HL-60/S4 treated with phorbol 12-myristate 13-acetate at 8.2 ng/mL for 4 days and 3 days (cell line): Measurements from ENCODE around the gene SHISA3.

Experiments
- in situ Hi-C: fragments of 300-500 bp; cut with MboI; formaldehyde crosslinking; loops from 2 replicates; pipeline ENCODE4 v1.15.0; 2022; ENCODE audit warnings: low sequenced_read_pairs

SHISA3 gene

GRCh38 chr4:42391355-42391664 is 6.0 kb upstream of the SHISA3 start:
- in situ Hi-C loops = no loop called here

DNA sequence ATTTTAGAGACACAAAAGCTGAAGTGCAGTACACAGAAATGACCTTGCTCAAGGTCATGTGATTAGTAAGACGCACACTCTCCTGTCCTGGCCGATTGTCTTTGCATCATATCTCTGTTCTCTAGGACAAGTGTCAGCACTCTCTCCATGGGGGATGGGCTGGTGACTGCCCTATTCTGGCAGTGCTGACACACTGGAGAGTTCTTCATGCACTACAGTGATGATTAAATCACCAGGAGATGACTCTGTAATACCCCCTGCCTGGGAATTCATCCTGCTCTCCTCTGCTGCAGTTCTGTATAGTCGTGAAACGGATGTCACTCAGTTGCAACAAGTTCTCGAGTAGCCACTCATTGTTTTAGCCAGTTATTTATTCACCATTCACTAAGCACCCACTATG is 5.3 kb upstream of the SHISA3 start:
- in situ Hi-C loops = no loop called here

DNA sequence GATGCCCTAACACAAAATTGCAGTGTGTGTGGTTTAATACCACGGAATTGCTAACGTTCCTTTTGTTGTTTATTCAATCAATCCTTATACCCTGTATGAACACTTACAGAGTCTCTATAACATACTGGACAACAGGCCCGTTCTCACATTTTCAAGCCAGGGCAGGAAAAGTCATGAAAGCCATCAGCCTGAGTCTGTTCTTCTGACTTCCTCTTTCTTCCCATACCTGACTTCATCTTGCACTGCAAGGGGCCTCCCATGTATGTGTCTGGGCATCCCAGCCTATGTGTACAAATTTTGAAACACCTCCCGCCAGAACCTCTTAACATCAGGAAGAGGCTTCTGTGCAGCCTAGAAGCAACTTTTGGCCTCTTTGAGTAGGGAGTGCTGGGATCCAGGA is 4.9 kb upstream of the SHISA3 start:
- in situ Hi-C loops = no loop called here

- in situ Hi-C loops = no loop called here
Measured at GRCh38 chr4:42395595-42395994, 1.7 kb upstream of the SHISA3 start.

- in situ Hi-C loops = no loop called here
Measured at GRCh38 chr4:42396361-42396751, 932 bp upstream of the SHISA3 start.

- in situ Hi-C loops = no loop called here
Measured at GRCh38 chr4:42397635-42398170, 415 bp downstream of the SHISA3 start.

DNA sequence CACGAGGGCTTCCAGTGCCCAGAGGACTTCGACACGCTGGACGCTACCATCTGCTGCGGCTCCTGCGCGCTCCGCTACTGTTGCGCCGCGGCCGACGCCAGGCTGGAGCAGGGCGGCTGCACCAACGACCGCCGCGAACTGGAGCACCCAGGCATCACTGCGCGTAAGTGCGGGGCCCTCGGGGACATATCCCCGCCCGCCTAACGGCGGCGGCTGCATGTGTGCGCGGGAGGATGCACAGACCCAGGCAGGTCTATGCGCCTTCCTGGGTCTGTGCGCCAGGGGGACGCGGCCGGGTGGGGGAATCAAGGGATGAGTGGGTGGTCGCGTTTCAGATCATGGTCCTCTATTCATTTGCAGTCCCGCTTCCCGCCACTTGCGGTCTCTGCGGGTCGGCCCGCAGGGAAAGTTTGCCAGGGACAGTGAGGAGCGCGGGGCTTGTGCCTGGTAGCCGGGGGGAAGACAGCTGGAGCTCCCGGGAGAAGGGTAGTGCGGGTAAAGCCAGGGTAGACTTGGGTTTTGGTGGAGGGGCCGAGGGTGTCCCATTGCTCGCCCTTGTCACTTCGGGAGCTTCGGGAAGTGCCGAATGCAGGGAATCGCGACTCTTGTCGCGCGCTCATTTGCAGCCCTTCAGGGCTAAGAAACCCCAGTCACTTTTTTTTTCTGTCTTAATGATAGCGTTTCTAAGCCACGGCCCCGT is 1.0 kb downstream of the SHISA3 start:
- in situ Hi-C loops = no loop called here

GRCh38 chr4:42398871-42399331 is 1.6 kb downstream of the SHISA3 start:
- in situ Hi-C loops = no loop called here

GRCh38 chr4:42399393-42399792 is 2.1 kb downstream of the SHISA3 start:
- in situ Hi-C loops = no loop called here

DNA sequence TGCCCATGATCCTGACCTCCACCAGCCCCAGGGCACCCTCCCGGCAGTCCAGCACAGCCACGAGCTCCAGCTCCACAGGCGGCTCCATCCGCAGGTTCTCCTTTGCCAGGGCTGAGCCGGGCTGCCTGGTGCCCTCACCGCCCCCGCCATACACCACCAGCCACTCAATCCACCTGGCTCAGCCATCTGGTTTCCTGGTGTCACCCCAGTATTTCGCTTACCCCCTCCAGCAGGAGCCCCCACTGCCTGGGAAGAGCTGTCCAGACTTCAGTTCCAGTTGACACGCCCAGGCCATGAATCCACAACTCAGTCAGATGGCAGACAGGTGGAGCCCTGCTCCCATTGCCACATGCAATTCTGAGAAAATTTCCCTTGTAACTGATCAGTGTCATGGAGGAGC is 3.9 kb downstream of the SHISA3 start:
- in situ Hi-C loops = no loop called here

GRCh38 chr4:42404001-42404400 is 6.7 kb downstream of the SHISA3 start:
- in situ Hi-C loops = no loop called here

- in situ Hi-C loops = no loop called here
Measured at GRCh38 chr4:42410446-42410845, 13.2 kb downstream of the SHISA3 start.

GRCh38 chr4:42411803-42412202 is 14.5 kb downstream of the SHISA3 start:
- in situ Hi-C loops = no loop called here

GRCh38 chr4:42412251-42412650 is 15.0 kb downstream of the SHISA3 start:
- in situ Hi-C loops = no loop called here

DNA sequence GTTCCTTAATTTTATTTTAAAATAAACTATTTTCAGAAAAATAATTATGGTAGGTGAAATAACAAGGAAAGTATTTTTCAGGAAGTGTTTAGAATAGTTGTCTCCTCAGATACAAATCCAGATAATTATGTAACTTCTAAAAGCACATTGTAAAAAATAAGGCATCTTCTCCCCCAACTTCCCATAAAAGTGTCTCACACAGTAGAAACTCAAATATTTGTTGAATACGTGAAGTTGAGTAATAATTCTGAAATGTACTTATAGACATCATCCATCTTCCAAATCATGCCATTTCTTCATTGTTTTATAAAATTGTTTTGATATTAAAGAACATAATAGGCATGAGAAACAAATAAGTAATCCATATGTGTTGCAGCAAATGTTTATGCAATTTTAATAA is 18.0 kb downstream of the SHISA3 start:
- in situ Hi-C loops = no loop called here

- in situ Hi-C loops = no loop called here
Measured at GRCh38 chr4:42416017-42416416, 18.7 kb downstream of the SHISA3 start.

DNA sequence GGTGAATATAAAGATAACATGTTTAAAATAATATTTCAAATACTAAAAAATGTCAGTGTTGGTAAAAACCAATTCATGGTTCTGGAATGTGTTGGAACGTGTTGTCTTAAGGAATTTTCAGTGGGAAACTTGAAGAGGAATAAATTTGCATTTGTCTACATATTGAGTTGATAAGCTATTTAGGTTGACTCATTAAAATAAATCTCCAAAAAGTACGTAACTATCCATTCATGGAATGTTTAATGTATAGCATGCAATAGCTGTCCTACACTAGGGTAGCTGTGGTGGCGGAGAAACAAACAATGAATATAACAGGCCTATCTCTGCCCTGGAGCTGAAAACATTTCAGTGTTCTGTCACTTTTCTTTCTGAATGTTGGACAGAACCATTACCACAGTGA is 20.3 kb downstream of the SHISA3 start:
- in situ Hi-C loops = no loop called here

- in situ Hi-C loops = no loop called here
Measured at GRCh38 chr4:42420140-42420539, 22.9 kb downstream of the SHISA3 start.

- in situ Hi-C loops = no loop called here
Measured at GRCh38 chr4:42425146-42426065, 28.1 kb downstream of the SHISA3 start.

GRCh38 chr4:42428036-42428435 is 30.7 kb downstream of the SHISA3 start:
- in situ Hi-C loops = no loop called here

GRCh38 chr4:42436928-42437565 is 39.8 kb downstream of the SHISA3 start:
- in situ Hi-C loops = no loop called here

DNA sequence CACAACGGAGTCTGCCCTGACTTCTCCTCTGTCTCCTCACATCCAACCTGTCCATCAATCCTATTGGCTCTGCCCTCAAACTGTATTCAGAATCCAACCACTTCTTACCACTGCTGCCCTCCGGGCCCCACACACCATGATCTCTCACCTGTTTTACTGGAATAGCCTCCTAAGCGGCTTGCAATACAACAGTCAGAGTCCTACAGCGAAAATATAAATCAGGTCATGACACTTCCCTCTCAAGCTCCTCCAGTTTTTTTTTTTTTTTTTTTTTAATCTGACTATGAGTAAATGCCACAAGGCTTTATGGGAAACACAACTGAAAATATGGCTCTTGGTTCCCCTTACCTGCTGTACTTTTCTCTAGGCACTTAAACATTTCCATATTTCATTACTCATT is 42.8 kb downstream of the SHISA3 start:
- in situ Hi-C loops = no loop called here
